Endodermal cell (in vitro differentiated cells): ENCODE data around the gene SYPL1. TPM values are rescaled to one million over a fixed set of nuclear protein-coding genes. Genes with fewer than 3 reads are reported as not detected.

Source experiments
- DNase-seq: peaks from one replicate; pipeline ENCODE4 v3.0.0-alpha.2; 2017
- H3K27ac ChIP-seq: 2 replicates; pipeline ENCODE4 v1.5.1; 2013; ENCODE audit warnings: mild to moderate bottlenecking, low read depth, low read length, moderate library complexity
- H3K27me3 ChIP-seq: 2 replicates; pipeline ENCODE4 v1.6.1; 2013; ENCODE audit warnings: mild to moderate bottlenecking, low read length, moderate library complexity; ENCODE audit not compliant: insufficient read depth, control insufficient read depth, poor library complexity, severe bottlenecking
- H3K36me3 ChIP-seq: 2 replicates; pipeline ENCODE4 v1.7.0; 2013; ENCODE audit warnings: mild to moderate bottlenecking, low read length, moderate library complexity; ENCODE audit not compliant: control insufficient read depth, insufficient read depth
- H3K4me1 ChIP-seq: one replicate; pipeline ENCODE4 v1.7.0; 2013; ENCODE audit warnings: low read length; ENCODE audit not compliant: control insufficient read depth, insufficient read depth
- H3K4me3 ChIP-seq: 2 replicates; pipeline ENCODE4 v1.5.1; 2013; ENCODE audit warnings: mild to moderate bottlenecking, low read length, moderate library complexity
- H3K9ac ChIP-seq: 2 replicates; pipeline ENCODE4 v1.6.1; 2013; ENCODE audit warnings: mild to moderate bottlenecking, low read length, moderate library complexity; ENCODE audit not compliant: poor library complexity, severe bottlenecking; ENCODE audit errors: extremely low read depth
- H3K9me3 ChIP-seq: 2 replicates; pipeline ENCODE4 v1.6.1; 2013; ENCODE audit warnings: mild to moderate bottlenecking, low read length, moderate library complexity; ENCODE audit not compliant: control insufficient read depth
- H3K27ac Mint-ChIP-seq: 2 replicates; pipeline ENCODE4 v1.8.0; 2020; ENCODE audit warnings: mixed read lengths
- H3K27me3 Mint-ChIP-seq: 2 replicates; pipeline ENCODE4 v1.8.0; 2021; ENCODE audit warnings: mild to moderate bottlenecking, mixed read lengths; ENCODE audit not compliant: insufficient read depth
- H3K36me3 Mint-ChIP-seq: 2 replicates; pipeline ENCODE4 v1.8.0; 2020; ENCODE audit warnings: low read depth, mixed read lengths
- H3K4me1 Mint-ChIP-seq: 2 replicates; pipeline ENCODE4 v1.8.0; 2020; ENCODE audit warnings: mixed read lengths
- H3K4me3 Mint-ChIP-seq: 2 replicates; pipeline ENCODE4 v1.8.0; 2020; ENCODE audit warnings: mild to moderate bottlenecking, moderate library complexity, mixed read lengths
- H3K9me3 Mint-ChIP-seq: 2 replicates; pipeline ENCODE4 v1.8.0; 2020; ENCODE audit warnings: mild to moderate bottlenecking, mixed read lengths
- CTCF ChIP-seq: fragments of 200-600 bp; sonication (generic); conservative IDR thresholded peaks from 2 replicates; pipeline ENCODE4 v1.5.0; 2021; ENCODE audit warnings: antibody characterized with exemption, mild to moderate bottlenecking
- WGBS, 2 experiments: methylation state at CpG; one replicate each; pipeline versions ENCODE4 v1.1.5 to v1.1.7; 2013; ENCODE audit warnings: missing lambda C conversion rate in 2 of 2, mixed read lengths in 1 of 2; ENCODE audit not compliant: insufficient coverage in 1 of 2, insufficient read length in 1 of 2; 5-methylcytosine and 5-hydroxymethylcytosine counted together
- total RNA-seq, 2 donors: library from RNA; stranded (reverse); fragmentation: NEBNext Ultra II Directional in 1 of 2; extraction: Animal tissue kit (Norgen Biotek cat#: 25700) in 1 of 2; gene quantifications; 2 replicates in 1 of 2; 3 replicates in 1 of 2; pipeline ENCODE4 v1.2.1, GENCODE V29; 2021

SYPL1 gene
- total RNA-seq, 2 donors from 2014 or later, result 74.8 to 76.7 TPM

DNA sequence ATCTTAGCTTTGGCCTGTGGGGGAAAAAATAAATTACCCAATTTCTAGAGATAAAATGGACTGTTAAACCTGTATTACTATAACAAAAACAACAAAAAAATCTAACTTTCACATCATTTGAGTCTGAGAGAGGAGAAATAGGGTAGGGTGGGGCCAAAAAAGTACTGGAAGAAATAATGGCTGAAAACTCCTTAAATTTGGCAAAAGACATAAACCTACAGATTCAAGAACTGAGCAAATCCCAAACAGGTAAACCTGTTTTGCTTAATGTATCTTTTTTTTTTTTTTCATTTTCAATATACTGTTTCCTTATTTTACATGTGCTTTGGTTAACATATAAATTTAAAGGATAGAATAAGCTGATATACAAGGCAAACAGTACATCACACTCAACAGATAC, 27.1 kb downstream of the SYPL1 start:
- Histone ChIP-seq H3K4me1 (no peaks in the 10 kb centered on the region), H3K9me3 (no peaks in the 10 kb centered on the region), H3K36me3 (peaks cover 17% of the 10 kb centered on the region), H3K4me3 (no peak overlapping the region), H3K27me3 (no peaks in the 10 kb centered on the region), H3K9ac (no peak overlapping the region), H3K27ac (no peak overlapping the region)
- Mint-ChIP-seq H3K4me3 (no peak overlapping the region), H3K9me3 (no peaks in the 10 kb centered on the region), H3K27ac (no peak overlapping the region), H3K36me3 (peaks cover 14% of the 10 kb centered on the region), H3K27me3 (no peaks in the 10 kb centered on the region), H3K4me1 (peaks cover 10% of the 10 kb centered on the region)
- no peak for TF ChIP-seq CTCF
- DNase-seq, result no peak

GRCh38 chr7:106083717-106084116, 28.4 kb downstream of the SYPL1 start:
- H3K4me1 Mint-ChIP-seq, result peaks cover 10% of the 10 kb centered on the region
- 94% methylated on average over 3 of the region's 3 CpGs; no CpG with 5 or more reads in 1 of the 2 experiments for WGBS, 2 experiments
- TF ChIP-seq CTCF, result no peak
- Histone ChIP-seq H3K27me3 (no peaks in the 10 kb centered on the region), H3K9ac (no peak overlapping the region), H3K27ac (no peak overlapping the region), H3K36me3 (peaks cover 4% of the 10 kb centered on the region), H3K4me1 (no peaks in the 10 kb centered on the region), H3K4me3 (no peak overlapping the region), H3K9me3 (no peaks in the 10 kb centered on the region)
- no peak for DNase-seq
- no peaks in the 10 kb centered on the region for H3K27me3 Mint-ChIP-seq
- H3K27ac Mint-ChIP-seq, result no peak overlapping the region
- H3K4me3 Mint-ChIP-seq, result no peak overlapping the region
- no peaks in the 10 kb centered on the region for H3K9me3 Mint-ChIP-seq
- peaks cover 7% of the 10 kb centered on the region for H3K36me3 Mint-ChIP-seq

- H3K27ac Mint-ChIP-seq, result no peak overlapping the region
- Histone ChIP-seq H3K27me3 (no peaks in the 10 kb centered on the region), H3K9me3 (no peaks in the 10 kb centered on the region), H3K27ac (no peak overlapping the region), H3K9ac (no peak overlapping the region), H3K36me3 (no peaks in the 10 kb centered on the region), H3K4me1 (no peaks in the 10 kb centered on the region), H3K4me3 (no peak overlapping the region)
- H3K9me3 Mint-ChIP-seq, result no peaks in the 10 kb centered on the region
- peaks cover 10% of the 10 kb centered on the region for H3K4me1 Mint-ChIP-seq
- TF ChIP-seq CTCF, result no peak
- H3K4me3 Mint-ChIP-seq, result no peak overlapping the region
- no peaks in the 10 kb centered on the region for H3K36me3 Mint-ChIP-seq
- H3K27me3 Mint-ChIP-seq, result no peaks in the 10 kb centered on the region
- 93 to 95% methylated on average over 15 to 18 of the region's 18 CpGs for WGBS, 2 experiments
- DNase-seq, result no peak
Observed at GRCh38 chr7:106082087-106082854, 29.8 kb downstream of the SYPL1 start.
